NK-92 (cell line): ENCODE results near the gene TOP1.

Source experiments
- DNase-seq: peaks from one replicate; lab custom pipeline; 2025; ENCODE audit not compliant: unreplicated experiment; lab: John Stamatoyannopoulos, UW

TOP1 gene

GRCh38 chr20:41165001-41165882 lies 136.6 kb downstream of the TOP1 start:
- no peak for DNase-seq

DNA sequence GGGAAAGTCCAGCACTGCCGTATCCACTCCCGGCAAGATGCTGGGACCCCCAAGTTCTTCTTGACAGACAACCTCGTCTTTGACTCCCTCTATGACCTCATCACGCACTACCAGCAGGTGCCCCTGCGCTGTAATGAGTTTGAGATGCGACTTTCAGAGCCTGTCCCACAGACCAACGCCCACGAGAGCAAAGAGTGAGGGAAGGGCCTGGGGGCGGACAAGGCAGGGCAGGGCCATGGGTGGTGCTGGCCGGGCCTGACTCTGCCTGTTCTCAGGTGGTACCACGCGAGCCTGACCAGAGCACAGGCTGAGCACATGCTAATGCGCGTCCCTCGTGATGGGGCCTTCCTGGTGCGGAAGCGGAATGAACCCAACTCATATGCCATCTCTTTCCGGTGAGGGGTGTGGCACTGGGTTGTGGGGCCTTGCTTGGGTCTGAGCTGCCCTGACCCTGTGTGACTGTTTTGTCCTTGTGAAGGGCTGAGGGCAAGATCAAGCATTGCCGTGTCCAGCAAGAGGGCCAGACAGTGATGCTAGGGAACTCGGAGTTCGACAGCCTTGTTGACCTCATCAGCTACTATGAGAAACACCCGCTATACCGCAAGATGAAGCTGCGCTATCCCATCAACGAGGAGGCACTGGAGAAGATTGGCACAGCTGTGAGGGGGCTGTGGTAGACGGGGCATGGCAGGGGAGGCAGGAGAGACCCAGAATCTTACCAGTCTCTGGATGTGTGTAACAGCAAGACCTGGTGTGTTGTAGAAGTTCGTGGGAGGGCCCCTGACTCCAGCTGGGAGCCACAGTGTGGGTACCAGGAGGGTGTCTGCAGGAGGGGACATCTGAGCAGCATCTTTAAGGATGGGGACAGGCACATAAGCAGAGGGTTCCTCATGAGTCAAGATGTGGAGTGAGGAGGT lies 137.8 kb downstream of the TOP1 start:
- DNase-seq = no peak

DNA sequence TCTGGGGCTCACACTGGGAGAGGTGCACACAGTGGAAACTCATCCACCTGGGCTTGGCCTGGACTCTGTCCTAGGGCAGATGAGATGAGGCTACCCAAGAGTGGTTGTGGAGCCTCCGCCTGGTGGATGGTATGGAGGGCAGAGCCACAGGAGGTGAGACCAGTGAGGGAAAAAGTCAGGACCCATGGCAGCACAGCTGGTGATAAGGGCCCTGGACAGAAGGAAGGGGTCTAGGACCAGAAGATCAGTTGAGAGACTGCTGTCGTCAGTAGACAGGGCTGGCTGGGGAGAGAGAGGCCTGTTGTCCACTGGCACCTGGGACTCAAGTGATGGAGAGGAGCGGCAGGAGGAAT lies 138.5 kb downstream of the TOP1 start:
- DNase-seq = no peak

GRCh38 chr20:41167481-41168253 lies 139.0 kb downstream of the TOP1 start:
- DNase-seq = no peak

- DNase-seq = no peak
These were observed 139.9 kb downstream of the TOP1 start for GRCh38 chr20:41168281-41169161.

DNA sequence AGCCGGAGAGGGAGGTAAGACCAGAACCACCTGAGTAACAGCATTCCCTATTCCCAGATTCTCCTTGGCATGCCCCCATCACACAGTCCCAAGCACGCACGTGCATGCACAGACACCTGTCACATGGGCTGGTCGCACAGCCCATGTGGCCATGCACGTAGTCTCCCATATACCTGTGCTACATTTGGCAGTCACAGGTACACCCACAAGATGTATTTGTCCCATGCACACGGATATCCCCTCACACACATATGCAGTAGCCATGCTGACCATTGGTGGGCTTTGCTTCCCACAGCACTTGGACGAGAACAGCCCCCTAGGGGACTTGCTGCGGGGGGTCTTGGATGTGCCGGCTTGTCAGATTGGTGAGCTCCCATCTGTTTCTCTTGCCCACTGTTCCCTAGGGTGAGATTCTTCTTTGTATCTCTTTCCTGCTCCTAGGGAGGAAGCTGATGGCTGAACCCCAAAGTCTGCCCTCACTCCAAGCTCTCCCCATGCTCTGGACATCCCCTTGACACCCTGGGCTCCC lies 140.6 kb downstream of the TOP1 start:
- no peak for DNase-seq

DNA sequence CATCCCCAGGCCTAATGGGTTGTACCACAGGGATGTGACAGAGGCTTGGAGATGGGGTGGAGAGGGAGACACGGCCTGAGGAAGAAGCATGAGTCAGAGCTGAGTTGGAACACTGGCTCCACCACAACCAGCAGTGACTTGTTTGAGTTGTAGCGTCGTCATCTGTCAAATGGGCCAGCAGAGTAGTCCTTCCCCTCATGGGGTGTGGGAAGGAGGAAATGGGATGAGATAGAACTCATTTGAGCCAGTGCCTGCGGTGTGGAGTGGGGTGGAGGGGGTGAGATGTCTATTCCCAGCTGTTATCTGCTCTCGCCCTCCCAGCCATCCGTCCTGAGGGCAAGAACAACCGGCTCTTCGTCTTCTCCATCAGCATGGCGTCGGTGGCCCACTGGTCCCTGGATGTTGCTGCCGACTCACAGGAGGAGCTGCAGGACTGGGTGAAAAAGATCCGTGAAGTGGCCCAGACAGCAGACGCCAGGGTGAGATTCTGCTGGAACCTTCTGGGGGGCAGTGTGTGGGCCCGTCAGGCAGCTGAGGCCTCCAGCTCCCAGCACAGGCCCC lies 141.2 kb downstream of the TOP1 start:
- no peak for DNase-seq

DNA sequence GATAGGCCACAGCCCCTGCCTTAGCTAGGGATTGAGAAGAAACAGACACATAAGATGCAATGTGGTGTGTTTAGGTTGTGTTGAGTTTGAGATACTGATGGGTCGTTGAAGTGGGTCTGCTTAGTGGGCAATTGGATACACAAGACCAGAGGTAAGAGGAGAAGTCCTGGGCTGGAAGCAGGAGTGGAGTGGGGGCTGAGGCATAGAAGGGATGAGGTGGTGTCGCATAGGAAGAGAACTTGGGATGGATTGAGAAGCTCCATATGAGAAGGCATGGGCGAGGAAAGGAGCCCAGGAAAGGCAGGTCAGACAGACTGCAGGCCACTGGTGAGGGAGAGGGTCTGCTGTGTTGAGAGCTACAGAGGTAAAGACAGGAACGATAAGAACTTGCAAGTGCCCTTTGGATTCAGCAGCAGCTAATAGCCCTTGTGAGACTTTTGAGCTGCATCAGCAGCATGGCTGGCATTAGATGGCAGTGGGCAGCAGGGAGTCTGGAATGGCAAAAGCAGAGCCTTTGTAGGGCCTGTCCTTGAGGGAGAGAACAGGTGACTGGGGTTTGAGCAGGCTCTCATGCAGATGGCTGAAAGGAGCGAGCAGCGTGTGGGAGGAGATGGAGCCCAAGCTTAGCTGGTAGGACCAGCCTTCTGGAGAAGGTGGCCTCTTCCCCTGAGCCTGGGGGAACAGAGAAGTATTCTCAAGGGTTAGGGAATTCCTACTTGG lies 141.9 kb downstream of the TOP1 start:
- no peak for DNase-seq

GRCh38 chr20:41171736-41172295 lies 143.2 kb downstream of the TOP1 start:
- no peak for DNase-seq

DNA sequence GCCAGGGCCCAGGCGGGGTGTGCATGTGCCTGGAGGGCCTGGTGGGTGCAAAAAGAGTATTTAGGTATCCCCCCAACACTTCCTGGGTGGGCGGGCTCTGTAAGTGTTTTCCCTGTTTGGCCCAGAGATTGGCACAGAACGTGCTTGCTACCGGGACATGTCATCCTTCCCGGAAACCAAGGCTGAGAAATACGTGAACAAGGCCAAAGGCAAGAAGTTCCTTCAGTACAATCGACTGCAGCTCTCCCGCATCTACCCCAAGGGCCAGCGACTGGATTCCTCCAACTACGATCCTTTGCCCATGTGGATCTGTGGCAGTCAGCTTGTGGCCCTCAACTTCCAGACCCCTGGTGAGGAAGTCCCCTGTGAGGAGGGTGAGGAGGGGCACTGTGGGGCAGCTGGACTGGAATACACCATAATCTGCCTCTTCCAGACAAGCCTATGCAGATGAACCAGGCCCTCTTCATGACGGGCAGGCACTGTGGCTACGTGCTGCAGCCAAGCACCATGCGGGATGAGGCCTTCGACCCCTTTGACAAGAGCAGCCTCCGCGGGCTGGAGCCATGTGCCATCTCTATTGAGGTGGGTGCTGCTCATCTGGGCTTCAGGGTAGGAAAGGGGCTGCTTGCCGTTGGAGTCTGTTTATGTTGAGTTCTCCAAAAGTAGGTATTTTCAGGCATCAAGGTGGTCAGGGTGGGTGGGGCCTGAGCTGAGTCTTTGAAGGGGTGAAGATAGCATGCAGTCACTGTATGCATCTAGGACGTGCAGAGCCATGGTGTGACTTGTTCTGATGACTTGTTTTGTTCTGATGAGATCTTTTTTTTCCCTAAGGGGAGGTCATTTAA lies 143.9 kb downstream of the TOP1 start:
- DNase-seq = no peak

GRCh38 chr20:41173161-41173721 lies 144.6 kb downstream of the TOP1 start:
- DNase-seq = no peak

DNA sequence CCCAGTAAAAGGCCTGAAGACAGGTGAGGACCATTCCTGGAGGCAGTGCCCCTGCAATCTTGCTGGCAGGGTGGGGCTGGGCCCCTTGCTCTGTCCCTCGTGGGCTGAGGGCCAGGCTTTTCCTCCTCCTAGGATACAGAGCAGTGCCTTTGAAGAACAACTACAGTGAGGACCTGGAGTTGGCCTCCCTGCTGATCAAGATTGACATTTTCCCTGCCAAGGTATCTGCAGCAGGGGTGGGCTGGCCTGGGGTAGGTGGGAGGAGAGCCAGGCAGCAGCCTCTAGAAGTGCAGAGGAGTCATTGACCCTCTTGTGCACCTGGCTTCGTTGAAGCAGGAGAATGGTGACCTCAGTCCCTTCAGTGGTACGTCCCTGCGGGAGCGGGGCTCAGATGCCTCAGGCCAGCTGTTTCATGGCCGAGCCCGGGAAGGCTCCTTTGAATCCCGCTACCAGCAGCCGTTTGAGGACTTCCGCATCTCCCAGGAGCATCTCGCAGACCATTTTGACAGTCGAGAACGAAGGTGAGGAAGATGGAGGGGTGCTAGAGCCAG lies 145.2 kb downstream of the TOP1 start:
- DNase-seq = no peak
